Activated T-helper 1 cell treated with anti-CD3 and anti-CD28 coated beads, Interleukin-2, amount 50 U/mL, for 16 hours (primary cell): ENCODE data around the gene PNPLA1.

Source experiments
- DNase-seq, 2 donors: peaks; one replicate each; pipeline ENCODE4 v3.0.0-alpha.2; 2020; ENCODE audit warnings: low read depth in 1 of 2, low spot score in 1 of 2

Gene PNPLA1

GRCh38 chr6:36355819-36356218 lies 86.0 kb downstream of the PNPLA1 start:
- no peak for DNase-seq

DNA sequence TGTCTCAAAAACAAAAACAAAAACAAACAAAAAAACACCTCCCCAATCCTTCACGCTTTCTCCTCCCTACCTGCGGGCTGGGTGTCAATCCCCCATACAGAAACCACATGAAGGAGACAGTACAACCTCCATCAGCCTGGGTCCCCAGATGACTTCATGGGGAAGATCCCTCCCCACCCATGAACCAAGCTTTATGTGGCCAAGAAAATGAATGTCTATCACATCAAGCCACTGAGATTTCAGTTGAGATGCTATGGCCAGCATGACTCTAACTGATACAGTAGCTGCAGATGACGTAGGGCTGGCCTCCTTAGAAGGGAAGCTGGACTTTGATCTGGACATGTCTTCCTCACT lies 88.0 kb downstream of the PNPLA1 start:
- DNase-seq, result no peak
